ENCODE data around the gene DUXB. TPM values are rescaled to one million over a fixed set of nuclear protein-coding genes. Genes with fewer than 3 reads are reported as not detected.

The DUXB gene
- total RNA-seq, 1 experiment from 2014 or later: not detected

DNA sequence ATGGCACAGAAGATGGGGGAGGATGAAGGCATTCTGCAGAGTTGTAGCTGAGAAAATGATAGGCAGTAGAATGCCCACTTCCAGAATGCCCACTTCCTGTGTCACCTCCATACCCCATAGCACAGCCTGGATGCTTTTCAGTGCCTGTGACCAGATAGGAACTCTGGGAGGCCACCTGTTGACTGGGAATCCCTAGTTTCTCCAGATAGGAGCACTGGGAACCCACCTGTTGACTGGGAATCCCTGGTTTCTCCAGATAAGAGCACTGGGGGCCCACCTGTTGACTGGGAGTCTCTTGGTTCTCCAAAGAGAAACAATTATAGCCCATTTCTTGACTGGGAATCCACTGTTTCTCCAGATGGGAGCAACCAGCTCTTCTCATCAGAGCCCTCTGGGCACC lies 13.4 kb upstream of the DUXB start:
- Histone ChIP-seq H2AK5ac (ENCODE audit: insufficient read length, low read length) (no peak overlapping the region), H3K18ac (ENCODE audit: insufficient read length, low read depth, low read length) (no peak overlapping the region), H4K8ac (replicated peaks; ENCODE audit: insufficient read length, low read depth, low read length) (no peak overlapping the region), H3T11ph (ENCODE audit: low read length) (no peak overlapping the region), H4K20me1 (ENCODE audit: control insufficient read depth, insufficient read depth, insufficient read length) (no peaks in the 10 kb centered on the region), H3K4ac (ENCODE audit: low read depth, low read length) (no peak overlapping the region), H3K4me2 (ENCODE audit: insufficient read depth, insufficient read length, low read length) (no peak overlapping the region), H3K79me2 (ENCODE audit: insufficient read depth, low read length) (no peaks in the 10 kb centered on the region), H2AFZ (ENCODE audit: low read length) (no peak overlapping the region), H2BK5ac (ENCODE audit: insufficient read length, low read length) (no peak overlapping the region), H3K9ac (ENCODE audit: extremely low read depth, insufficient read length, low read length) (no peak overlapping the region), H2BK20ac (ENCODE audit: low read depth, low read length, poor library complexity, severe bottlenecking) (no peak overlapping the region), H4K91ac (ENCODE audit: insufficient read length, low read depth, low read length) (no peak overlapping the region), H3K23me2 (ENCODE audit: insufficient read length, low read depth, low read length, poor library complexity, severe bottlenecking) (no peaks in the 10 kb centered on the region), H3K9me3 (ENCODE audit: control insufficient read depth, low read depth, low read length) (peaks cover 30% of the 10 kb centered on the region), H3K27me3 (ENCODE audit: insufficient read depth, low read length) (no peaks in the 10 kb centered on the region), H3K4me1 (ENCODE audit: insufficient read depth, low read length) (no peaks in the 10 kb centered on the region), H4K5ac (ENCODE audit: insufficient read length, low read depth, low read length) (no peak overlapping the region), H2BK120ac (ENCODE audit: low read depth, low read length, poor library complexity, severe bottlenecking) (no peak overlapping the region), H3K27ac (ENCODE audit: insufficient read length, low read depth, low read length) (no peak overlapping the region), H2BK12ac (ENCODE audit: insufficient read length, low read depth, low read length) (no peak overlapping the region), H3K23ac (ENCODE audit: insufficient read length, low read depth, low read length) (no peak overlapping the region), H3K14ac (ENCODE audit: insufficient read depth, low read length) (no peak overlapping the region), H3K56ac (ENCODE audit: insufficient read length, low read depth, low read length) (no peak overlapping the region), H2BK15ac (ENCODE audit: low read depth, low read length) (no peak overlapping the region), H3K79me1 (ENCODE audit: insufficient read depth, low read depth, low read length, poor library complexity, severe bottlenecking) (no peaks in the 10 kb centered on the region)
- H3K4me3 Mint-ChIP-seq: no peak overlapping the region
- H3K27me3 Mint-ChIP-seq (ENCODE audit: low read depth): peaks cover 7% of the 10 kb centered on the region
- H3K9me3 Mint-ChIP-seq: peaks cover 64 to 65% of the 10 kb centered on the region in 2 experiments
- no peak overlapping the region for H3K27ac Mint-ChIP-seq
- TF ChIP-seq CTCF (conservative IDR thresholded peaks at IDR 0.05): no peak
- DNase-seq: no peak
- H3K36me3 Mint-ChIP-seq (ENCODE audit: insufficient read depth in 1 of 3, low read depth in 3 of 3): peaks cover 6 to 21% (median 15%) of the 10 kb centered on the region in 3 experiments
- H3K4me1 Mint-ChIP-seq: no peaks in the 10 kb centered on the region

All from H9 (cell line).